Testis (tissue), 3 donors: ENCODE results near the gene ERC2. TPM values are rescaled to one million over a fixed set of nuclear protein-coding genes. Genes with fewer than 3 reads are reported as not detected.

Experiments
- DNase-seq: peaks from one replicate; pipeline ENCODE4 v3.0.0-alpha.2; 2019
- H3K27ac ChIP-seq, 2 donors: fragments of 200-600 bp; sonication (generic); one replicate each; pipeline ENCODE4 v1.5.1; 2019
- H3K27me3 ChIP-seq: fragments of 200-600 bp; sonication (generic); one replicate; pipeline ENCODE4 v1.5.1; 2019
- H3K36me3 ChIP-seq: fragments of 200-600 bp; sonication (generic); one replicate; pipeline ENCODE4 v1.5.1; 2017; ENCODE audit warnings: low read depth; ENCODE audit errors: missing control alignments
- H3K4me1 ChIP-seq: fragments of 200-600 bp; sonication (generic); one replicate; pipeline ENCODE4 v1.5.1; 2019
- H3K4me3 ChIP-seq, 2 donors: fragments of 200-600 bp; sonication (generic); one replicate each; pipeline ENCODE4 v1.5.1; 2017 to 2019
- H3K9me3 ChIP-seq: fragments of 200-600 bp; sonication (generic); one replicate; pipeline ENCODE4 v1.5.1; 2017
- CTCF ChIP-seq, 3 experiments: fragments of 450-650 bp in 2 of 3; fragments of 200-600 bp in 1 of 3; sonication (generic) in 1 of 3; IDR thresholded peaks; one replicate each; pipeline ENCODE4 v1.5.1; 2016 to 2019; ENCODE audit warnings: antibody characterized with exemption in 3 of 3, mild to moderate bottlenecking in 2 of 3, moderate library complexity in 1 of 3
- POLR2A ChIP-seq: fragments of 450-650 bp; IDR thresholded peaks from one replicate; pipeline ENCODE4 v1.6.1; 2017; ENCODE audit warnings: antibody characterized with exemption, mild to moderate bottlenecking, moderate library complexity
- WGBS, 2 donors: methylation state at CpG; one replicate each; pipeline ENCODE4 v1.1.5; 2018; 5-methylcytosine and 5-hydroxymethylcytosine counted together
- intact Hi-C: fragments of 100-400 bp; cut with DNase I; formaldehyde crosslinking; loops from one replicate; pipeline ENCODE4 v1.15.1; 2023; ENCODE audit warnings: low total_unique reads
- polyA plus RNA-seq: library from polyadenylated mRNA; stranded (reverse); fragments of 350-450 nt; fragmentation: Illumina TruSeq; extraction: RNeasy Lipid Tissue Mini Kit (QIAGEN cat#74804); gene quantifications from one replicate; pipeline ENCODE4 v1.2.3, GENCODE V29; 2014; ENCODE audit warnings: low read depth, low replicate concordance; ENCODE audit not compliant: insufficient read depth
- total RNA-seq, 2 donors: library from RNA; depleted of rRNA; stranded (reverse); fragments of >200 nt; gene quantifications; one replicate each; pipeline ENCODE4 v1.2.3, GENCODE V29; 2016

ERC2 gene
- total and polyA plus RNA-seq, 3 donors from 2014 or later = 1.9 to 6.1 (median 5.9) TPM

- H3K36me3 ChIP-seq = no peaks in the 10 kb centered on the region
- H3K27me3 ChIP-seq = no peaks in the 10 kb centered on the region
- intact Hi-C loops = no loop called here
These were observed 320.9 kb downstream of the ERC2 start for GRCh38 chr3:56147354-56147753.

GRCh38 chr3:56145410-56145809 is 322.9 kb downstream of the ERC2 start:
- intact Hi-C loops = no loop called here
- TF ChIP-seq CTCF (IDR thresholded peaks at IDR 0.05) (no peak), POLR2A (no peak)
- no peaks in the 10 kb centered on the region for H3K36me3 ChIP-seq
- no peaks in the 10 kb centered on the region for H3K27me3 ChIP-seq
- no peaks in the 10 kb centered on the region for H3K4me1 ChIP-seq
- DNase-seq = no peak
- H3K9me3 ChIP-seq = no peaks in the 10 kb centered on the region
- H3K4me3 ChIP-seq = no peak overlapping the region
- WGBS, 2 donors = 68% methylated on average over 2 of the region's 2 CpGs
- H3K27ac ChIP-seq = no peak overlapping the region

More at GRCh38 chr3:56147354-56147753, 320.9 kb downstream of the ERC2 start:
- H3K4me3 ChIP-seq = no peak overlapping the region
- no peak overlapping the region for H3K27ac ChIP-seq
- WGBS, 2 donors = 67 to 75% methylated on average over 3 of the region's 3 CpGs
- no peak for DNase-seq
- TF ChIP-seq CTCF (IDR thresholded peaks at IDR 0.05) = no peak
- no peak for TF ChIP-seq POLR2A
- no peaks in the 10 kb centered on the region for H3K9me3 ChIP-seq
- H3K4me1 ChIP-seq = no peaks in the 10 kb centered on the region

DNA sequence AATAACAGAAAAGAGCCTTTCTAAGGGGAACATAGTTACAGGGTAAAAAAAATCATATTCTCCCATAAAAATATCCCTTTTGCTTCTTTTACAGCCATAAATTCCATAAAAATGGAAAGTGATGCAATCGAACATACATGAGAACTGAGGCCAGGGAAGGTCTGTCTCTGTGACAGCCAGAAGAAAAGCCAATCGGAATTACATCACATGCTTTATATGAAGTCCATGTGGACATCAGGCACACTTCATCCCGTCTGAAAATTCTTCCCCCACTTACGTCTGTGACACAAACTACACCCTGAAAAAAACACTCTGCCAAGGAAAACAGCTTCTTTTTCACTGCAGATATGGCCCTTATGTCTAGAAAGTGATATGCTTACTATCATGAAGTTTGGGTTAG is 323.5 kb downstream of the ERC2 start:
- TF ChIP-seq CTCF (IDR thresholded peaks at IDR 0.05) (no peak), POLR2A (no peak)
- no peak overlapping the region for H3K4me3 ChIP-seq
- H3K27me3 ChIP-seq = no peaks in the 10 kb centered on the region
- H3K36me3 ChIP-seq = no peaks in the 10 kb centered on the region
- WGBS, 2 donors = 68 to 73% methylated on average over 4 of the region's 4 CpGs
- H3K27ac ChIP-seq = no peak overlapping the region
- intact Hi-C loops = no loop called here
- H3K9me3 ChIP-seq = no peaks in the 10 kb centered on the region
- H3K4me1 ChIP-seq = no peaks in the 10 kb centered on the region
- DNase-seq = no peak

DNA sequence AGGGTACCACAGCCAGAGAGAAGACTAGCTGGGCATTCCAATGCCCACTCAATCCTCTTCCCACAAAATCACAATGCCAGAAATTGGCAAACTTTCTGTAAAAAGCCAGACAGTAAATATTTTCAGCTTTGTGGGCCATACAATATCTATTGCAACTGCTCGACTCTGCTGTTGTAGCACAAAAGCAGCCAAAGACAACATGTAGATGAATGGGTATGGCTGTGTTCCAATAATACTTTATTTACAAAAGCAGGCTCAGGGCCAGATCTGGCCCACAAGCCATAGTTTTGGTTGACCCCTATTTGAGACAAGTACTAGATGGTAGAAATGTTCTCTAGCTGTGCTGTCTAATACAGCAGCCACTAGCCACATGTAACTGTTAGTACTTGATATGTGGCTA is 330.9 kb downstream of the ERC2 start:
- H3K9me3 ChIP-seq = no peaks in the 10 kb centered on the region
- DNase-seq = no peak
- H3K4me3 ChIP-seq = no peak overlapping the region
- intact Hi-C loops = no loop called here
- no peaks in the 10 kb centered on the region for H3K27me3 ChIP-seq
- H3K27ac ChIP-seq = no peak overlapping the region
- no peaks in the 10 kb centered on the region for H3K36me3 ChIP-seq
- no peaks in the 10 kb centered on the region for H3K4me1 ChIP-seq
- TF ChIP-seq POLR2A (no peak), CTCF (IDR thresholded peaks at IDR 0.05) (no peak)
- WGBS, 2 donors = 56 to 73% methylated on average over 1 of the region's 1 CpG

DNA sequence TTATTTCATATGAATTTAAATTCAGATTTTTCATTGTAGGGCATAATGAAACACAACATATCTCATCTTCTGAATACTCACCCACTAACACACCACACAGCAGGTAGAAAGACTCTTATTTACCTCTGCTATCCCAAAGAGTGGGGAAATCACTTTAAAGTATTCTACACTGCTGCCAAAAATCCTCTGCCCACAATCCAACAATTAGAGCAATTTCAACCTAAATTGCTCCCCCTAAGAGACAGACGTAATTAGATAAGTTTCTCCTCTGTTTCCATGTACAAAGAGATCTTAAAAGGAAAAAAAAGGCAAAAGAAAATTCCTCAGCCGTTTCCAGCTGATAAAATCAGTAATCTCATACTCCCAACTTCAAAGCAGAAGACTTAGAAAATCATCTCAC is 331.8 kb downstream of the ERC2 start:
- intact Hi-C loops = no loop called here
- Histone ChIP-seq H3K4me1 (no peaks in the 10 kb centered on the region), H3K36me3 (no peaks in the 10 kb centered on the region), H3K4me3 (no peak overlapping the region), H3K9me3 (no peaks in the 10 kb centered on the region), H3K27me3 (no peaks in the 10 kb centered on the region), H3K27ac (no peak overlapping the region)
- TF ChIP-seq CTCF (IDR thresholded peaks at IDR 0.05) (no peak), POLR2A (no peak)
- no peak for DNase-seq
- 24 to 31% methylated on average over 2 of the region's 2 CpGs for WGBS, 2 donors
